HCT116 (cell line): Measurements from ENCODE around the gene FNDC5. TPM values are rescaled to one million over a fixed set of nuclear protein-coding genes. Genes with fewer than 3 reads are reported as not detected.

Source experiments
- ATAC-seq: fragments of 200-7000 bp; cut with Tn5 transposase; 2 replicates; pipeline ENCODE4 v1.9.1; 2020; ENCODE audit warnings: mild to moderate bottlenecking, moderate library complexity
- BruUV-seq: library from RNA; stranded (reverse); fragments of 400-500 nt; replicated peaks from 2 replicates; lab custom pipeline; 2021; lab: Mats Ljungman, UMichigan
- CTCF ChIA-PET: fragments of 300-600 bp; sonication (Branson Sonifier 250); formaldehyde crosslinking; loops from one replicate; lab custom pipeline; 2021; ENCODE audit warnings: antibody characterized with exemption; lab: Charles Lee
- POLR2A ChIA-PET: fragments of 300-600, 350-600 bp; sonication (Branson Sonifier 250); formaldehyde crosslinking; loops from one replicate; lab custom pipeline; 2021; ENCODE audit warnings: antibody characterized with exemption; lab: Charles Lee
- RAD21 ChIA-PET, 2 experiments: fragments of 300-600 bp; sonication (Branson Sonifier 250); formaldehyde crosslinking; loops; one replicate each; lab custom pipeline; 2023; ENCODE audit warnings: low total read pairs in 2 of 2; ENCODE audit not compliant: uncharacterized antibody in 2 of 2, unreplicated experiment in 2 of 2, low non-redundant PET in 1 of 2; lab: Charles Lee
- DNase-seq: peaks from one replicate; pipeline ENCODE4 v3.0.0-alpha.2; 2010; ENCODE audit warnings: low read depth, low spot score
- H2AFZ ChIP-seq: fragments of 200-600 bp; shearing (Covaris generic), sonication (generic); 2 replicates; pipeline ENCODE4 v1.6.1; 2017; ENCODE audit warnings: low read depth, mixed run types, mixed read lengths, antibody characterized with exemption, low read length; ENCODE audit not compliant: poor library complexity, severe bottlenecking
- H3K27ac ChIP-seq: 2 replicates; pipeline ENCODE4 v1.5.1; 2012; ENCODE audit warnings: low read depth, low read length
- H3K27me3 ChIP-seq: fragments of 200-600 bp; sonication (generic); 2 replicates; pipeline ENCODE4 v1.6.1; 2016; ENCODE audit warnings: mixed run types, low read length, mixed read lengths; ENCODE audit not compliant: insufficient read depth
- H3K36me3 ChIP-seq, 2 experiments: fragments of 200-500 bp in 1 of 2; fragments of 200-600 bp in 1 of 2; sonication (Bioruptor generic) in 1 of 2; sonication (generic) in 1 of 2; 2 replicates each; pipeline versions ENCODE4 v1.5.1 to v1.6.1; 2014 to 2016; ENCODE audit warnings: low read length in 2 of 2, inconsistent platforms in 1 of 2, mixed read lengths in 1 of 2, mixed run types in 1 of 2; ENCODE audit not compliant: insufficient read depth in 2 of 2, control insufficient read depth in 1 of 2
- H3K4me1 ChIP-seq, 2 experiments: fragments of 200-600 bp in 1 of 2; sonication (generic) in 1 of 2; 2 replicates each; pipeline versions ENCODE4 v1.5.1 to v1.6.1; 2012 to 2017; ENCODE audit warnings: low read length in 2 of 2, inconsistent platforms in 1 of 2, mild to moderate bottlenecking in 1 of 2, mixed read lengths in 1 of 2, mixed run types in 1 of 2, moderate library complexity in 1 of 2; ENCODE audit not compliant: insufficient read depth in 2 of 2, control insufficient read depth in 1 of 2
- H3K4me2 ChIP-seq: fragments of 200-600 bp; sonication (generic); 2 replicates; pipeline ENCODE4 v1.6.1; 2017; ENCODE audit warnings: mixed run types, low read length, mixed read lengths
- H3K4me3 ChIP-seq, 2 experiments: fragments of 200-600 bp in 1 of 2; sonication (generic) in 1 of 2; replicated peaks in 1 of 2; 2 replicates each; pipeline ENCODE4 v1.5.1; 2011 to 2016; ENCODE audit warnings: low read length in 2 of 2, control low read depth in 1 of 2, low read depth in 1 of 2, mild to moderate bottlenecking in 1 of 2, mixed read lengths in 1 of 2, mixed run types in 1 of 2
- H3K79me2 ChIP-seq: fragments of 200-600 bp; sonication (generic); 2 replicates; pipeline ENCODE4 v1.6.1; 2017; ENCODE audit warnings: mild to moderate bottlenecking, mixed run types, low read length, moderate library complexity, mixed read lengths; ENCODE audit not compliant: insufficient read depth
- H3K9ac ChIP-seq: fragments of 200-600 bp; sonication (generic); 2 replicates; pipeline ENCODE4 v1.6.1; 2016; ENCODE audit warnings: low read length, mixed read lengths
- H3K9me2 ChIP-seq: fragments of 200-600 bp; sonication (generic), shearing (Covaris generic); 2 replicates; pipeline ENCODE4 v1.6.1; 2017; ENCODE audit warnings: mixed run types, mild to moderate bottlenecking, moderate library complexity; ENCODE audit not compliant: insufficient read depth
- H3K9me3 ChIP-seq, 2 experiments: fragments of 200-500 bp in 1 of 2; fragments of 200-600 bp in 1 of 2; sonication (Bioruptor generic) in 1 of 2; sonication (generic) in 1 of 2; 2 replicates each; pipeline ENCODE4 v1.6.1; 2014 to 2017; ENCODE audit warnings: low read length in 2 of 2, mixed read lengths in 2 of 2, inconsistent platforms in 1 of 2, low read depth in 1 of 2, mild to moderate bottlenecking in 1 of 2, mixed run types in 1 of 2, moderate library complexity in 1 of 2; ENCODE audit not compliant: control insufficient read depth in 1 of 2, insufficient read depth in 1 of 2
- H4K20me1 ChIP-seq: fragments of 200-600 bp; sonication (generic), shearing (Covaris generic); 2 replicates; pipeline ENCODE4 v1.6.1; 2017; ENCODE audit warnings: mixed run types, mild to moderate bottlenecking, moderate library complexity; ENCODE audit not compliant: insufficient read depth
- CBX3 ChIP-seq: IDR thresholded peaks from 2 replicates; pipeline ENCODE4 v1.6.1; 2012; ENCODE audit warnings: low read depth
- CTCF ChIP-seq, 3 experiments: fragments of 200-600 bp in 1 of 3; sonication (generic) in 1 of 3; IDR thresholded peaks in 2 of 3; conservative IDR thresholded peaks in 1 of 3; 2 replicates each; pipeline ENCODE4 v1.5.1; 2012 to 2017; ENCODE audit warnings: low read depth in 2 of 3, low read length in 2 of 3, antibody characterized with exemption in 1 of 3, borderline replicate concordance in 1 of 3, control low read depth in 1 of 3, mild to moderate bottlenecking in 1 of 3, mixed read lengths in 1 of 3, mixed run types in 1 of 3, moderate library complexity in 1 of 3; ENCODE audit not compliant: insufficient read depth in 1 of 3
- EZH2 ChIP-seq: fragments of 200-600 bp; sonication (generic); IDR thresholded peaks from 2 replicates; pipeline ENCODE4 v1.6.1; 2017; ENCODE audit warnings: antibody characterized with exemption, mixed run types
- FOSL1 ChIP-seq: IDR thresholded peaks from 2 replicates; pipeline ENCODE4 v1.6.1; 2012; ENCODE audit warnings: low read depth
- JUND ChIP-seq: IDR thresholded peaks from 2 replicates; pipeline ENCODE4 v1.6.1; 2012
- RAD21 ChIP-seq: IDR thresholded peaks from 2 replicates; pipeline ENCODE4 v1.6.1; 2012; ENCODE audit warnings: low read depth, mild to moderate bottlenecking
- REST ChIP-seq: IDR thresholded peaks from 2 replicates; pipeline ENCODE4 v1.6.1; 2012; ENCODE audit warnings: low read depth
- intact Hi-C: fragments of 100-400 bp; cut with micrococcal nuclease; formaldehyde crosslinking; loops from 2 replicates; pipeline ENCODE4 v1.10.0; 2022
- total RNA-seq: library from RNA; stranded (reverse); gene quantifications from one replicate; pipeline ENCODE4 v1.2.1, GENCODE V29; 2021; ENCODE audit not compliant: unreplicated experiment

The FNDC5 gene
- total RNA-seq, 1 experiment from 2014 or later, result not detected

- Histone ChIP-seq H4K20me1 (no peaks in the 10 kb centered on the region), H3K79me2 (no peaks in the 10 kb centered on the region), H3K9me3 (no peaks in the 10 kb centered on the region), H3K27me3 (no peaks in the 10 kb centered on the region), H3K36me3 (no peaks in the 10 kb centered on the region), H3K9me2 (no peaks in the 10 kb centered on the region), H2AFZ (no peak overlapping the region), H3K27ac (no peak overlapping the region), H3K4me1 (peaks cover 0 to 5% of the 10 kb centered on the region in 2 experiments; a peak in 1 of 4 replicates), H3K4me3 (no peak overlapping the region), H3K9ac (no peak overlapping the region), H3K4me2 (no peak overlapping the region)
- no peak for TF ChIP-seq EZH2
- no peak for TF ChIP-seq JUND
- TF ChIP-seq FOSL1, result no peak
- TF ChIP-seq RAD21, result no peak
- TF ChIP-seq CTCF (IDR thresholded peaks at IDR 0.05 in 2 of 3, conservative IDR thresholded peaks at IDR 0.05 in 1 of 3; ENCODE audit: borderline replicate concordance in 1 of 3, insufficient read depth in 1 of 3, low read depth in 2 of 3, low read length in 2 of 3), result no peak
- TF ChIP-seq CBX3, result no peak
- no peak for TF ChIP-seq REST
- BruUV-seq, result no TSS peak
- CTCF ChIA-PET, result interaction anchor here (1.0 kb wide), 1 partner anchor 204 kb away, joined by 3 read pairs; no protein-coding TSS in a partner anchor
- POLR2A ChIA-PET, result no interaction called here
- ATAC-seq, result no peak
- DNase-seq, result no peak
- RAD21 ChIA-PET, result no interaction called here
- intact Hi-C loops, result no loop called here
These were observed 11.4 kb upstream of the FNDC5 start for GRCh38 chr1:32881871-32882850.
